Common myeloid progenitor, CD34-positive (primary cell): ENCODE data around the gene RASSF8. TPM values are rescaled to one million over a fixed set of nuclear protein-coding genes. Genes with fewer than 3 reads are reported as not detected.

Experiments used
- CTCF ChIA-PET: fragments of 350-600 bp; sonication (Branson Sonifier 250); formaldehyde crosslinking; loops from one replicate; lab custom pipeline; 2021; ENCODE audit warnings: antibody characterized with exemption; lab: Charles Lee
- POLR2A ChIA-PET: fragments of 350-600 bp; sonication (Branson Sonifier 250); formaldehyde crosslinking; loops from one replicate; lab custom pipeline; 2021; ENCODE audit warnings: antibody characterized with exemption; lab: Charles Lee
- DNase-seq, 3 donors: peaks; one replicate each; pipeline versions ENCODE4 v3.0.0 to v3.0.0-alpha.2; 2013
- H3K27ac ChIP-seq, 2 experiments: 1 replicate in 1 of 2; 2 replicates in 1 of 2; pipeline ENCODE4 v1.7.0; 2013; ENCODE audit warnings: inconsistent platforms in 2 of 2, low read length in 2 of 2, mild to moderate bottlenecking in 2 of 2, low read depth in 1 of 2, moderate library complexity in 1 of 2; ENCODE audit not compliant: severe bottlenecking in 2 of 2, insufficient read depth in 1 of 2, poor library complexity in 1 of 2
- H3K27me3 ChIP-seq, 5 experiments: replicated peaks in 2 of 5; 1 replicate in 3 of 5; 2 replicates in 2 of 5; pipeline versions ENCODE4 v1.6.1 to v1.7.0; 2013; ENCODE audit warnings: low read length in 4 of 5, mild to moderate bottlenecking in 2 of 5, moderate library complexity in 2 of 5, inconsistent platforms in 1 of 5; ENCODE audit not compliant: insufficient read depth in 5 of 5, control insufficient read depth in 4 of 5
- H3K36me3 ChIP-seq, 4 experiments: 1 replicate in 2 of 4; 2 replicates in 2 of 4; pipeline versions ENCODE4 v1.6.1 to v1.7.0; 2013; ENCODE audit warnings: low read length in 3 of 4, control low read depth in 1 of 4, mild to moderate bottlenecking in 1 of 4; ENCODE audit not compliant: control insufficient read depth in 4 of 4, insufficient read depth in 4 of 4
- H3K4me1 ChIP-seq, 4 experiments: 1 replicate in 3 of 4; 2 replicates in 1 of 4; pipeline versions ENCODE4 v1.6.1 to v1.7.1; 2013; ENCODE audit warnings: low read length in 3 of 4, mild to moderate bottlenecking in 3 of 4, control low read depth in 1 of 4, inconsistent platforms in 1 of 4, moderate library complexity in 1 of 4; ENCODE audit not compliant: control insufficient read depth in 4 of 4, insufficient read depth in 4 of 4; ENCODE audit errors: control extremely low read depth in 1 of 4
- H3K4me3 ChIP-seq, 7 experiments: 1 replicate in 4 of 7; 2 replicates in 3 of 7; pipeline versions ENCODE4 v1.5.1 to v1.7.0; 2013; ENCODE audit warnings: mild to moderate bottlenecking in 7 of 7, low read length in 6 of 7, moderate library complexity in 6 of 7, inconsistent platforms in 2 of 7, low read depth in 2 of 7, control low read depth in 1 of 7; ENCODE audit not compliant: insufficient read depth in 4 of 7, control insufficient read depth in 1 of 7; ENCODE audit errors: extremely low read depth in 1 of 7
- H3K9me3 ChIP-seq, 5 experiments: 1 replicate in 4 of 5; 2 replicates in 1 of 5; pipeline versions ENCODE4 v1.6.1 to v1.7.1; 2013; ENCODE audit warnings: low read length in 4 of 5, mild to moderate bottlenecking in 2 of 5, inconsistent platforms in 1 of 5, low read depth in 1 of 5, moderate library complexity in 1 of 5; ENCODE audit not compliant: control insufficient read depth in 4 of 5, insufficient read depth in 2 of 5; ENCODE audit errors: control extremely low read depth in 1 of 5
- WGBS: methylation state at CpG from one replicate; pipeline ENCODE4 v1.1.5; 2013; ENCODE audit not compliant: insufficient coverage; 5-methylcytosine and 5-hydroxymethylcytosine counted together
- polyA plus RNA-seq: library from polyadenylated mRNA; unstranded; fragments of 120-200 nt; gene quantifications from one replicate; pipeline ENCODE4 v1.2.1, GENCODE V29; 2013

The RASSF8 gene
- polyA plus RNA-seq: 5.8 TPM

GRCh38 chr12:25958428-25959070, at the start of gene RASSF8:
Gene RASSF8 (plus strand): TSS chr12:25958682. CDS start chr12:26055344, 96,662 bp downstream.
- H3K27ac ChIP-seq: no peak within 1 kb of the TSS
- H3K4me1 ChIP-seq: peaks cover 14 to 25% (median 22%) of the 10 kb centered on the region in 4 experiments
- peak within 1 kb of the TSS; percentile 70 to 90 (median 82) for H3K4me3 ChIP-seq
- H3K27me3 ChIP-seq: peaks cover 0 to 2% (median 0%) of the 10 kb centered on the region in 5 experiments
- H3K36me3 ChIP-seq: peaks cover 0 to under 1% (median 0%) of the 10 kb centered on the region in 4 experiments
- peak; percentile 54 to 83 (median 68) for DNase-seq
- 0% methylated on average over 98 of the region's 113 CpGs for WGBS
- ChIA-PET CTCF (interaction anchor here (1.2 to 1.6 kb wide), 4 partner anchors 9 to 522 kb away, joined by 3 to 6 read pairs (median 4); no protein-coding TSS in a partner anchor), POLR2A (no interaction called here)
- H3K9me3 ChIP-seq: no peaks in the 10 kb centered on the region

GRCh38 chr12:25914551-25914950, 43.9 kb upstream of the RASSF8 start:
- peaks cover 0 to 2% (median 0%) of the 10 kb centered on the region in 5 experiments for H3K9me3 ChIP-seq
- no peaks in the 10 kb centered on the region for H3K36me3 ChIP-seq
- no peaks in the 10 kb centered on the region for H3K27me3 ChIP-seq
- H3K4me3 ChIP-seq: no peak overlapping the region
- POLR2A ChIA-PET: no interaction called here
- H3K4me1 ChIP-seq: no peaks in the 10 kb centered on the region
- no peak for DNase-seq
- CTCF ChIA-PET: interaction anchor here (0.7 kb wide), 1 partner anchor 140 kb away, joined by 3 read pairs; no protein-coding TSS in a partner anchor
- WGBS: no CpG with 5 or more reads among the region's 2 CpGs
- H3K27ac ChIP-seq: no peak overlapping the region

GRCh38 chr12:25924491-25925001, 33.9 kb upstream of the RASSF8 start:
- Histone ChIP-seq H3K4me1 (peaks cover 0 to 5% (median 2%) of the 10 kb centered on the region in 4 experiments), H3K27ac (no peak overlapping the region), H3K27me3 (no peaks in the 10 kb centered on the region), H3K9me3 (no peaks in the 10 kb centered on the region), H3K4me3 (no peak overlapping the region), H3K36me3 (no peaks in the 10 kb centered on the region)
- CTCF ChIA-PET: no interaction called here
- POLR2A ChIA-PET: no interaction called here
- DNase-seq: peak in 2 of 3 donors; percentile 12 to 29
- WGBS: 51% methylated on average over 4 of the region's 7 CpGs

- POLR2A ChIA-PET: no interaction called here
- 95% methylated on average over 5 of the region's 7 CpGs for WGBS
- Histone ChIP-seq H3K36me3 (no peaks in the 10 kb centered on the region), H3K27ac (no peak overlapping the region), H3K4me3 (no peak overlapping the region), H3K4me1 (peaks cover 0 to 5% (median 2%) of the 10 kb centered on the region in 4 experiments), H3K27me3 (no peaks in the 10 kb centered on the region), H3K9me3 (no peaks in the 10 kb centered on the region)
- DNase-seq: no peak
- CTCF ChIA-PET: no interaction called here
Measured at GRCh38 chr12:25925064-25925463, 33.4 kb upstream of the RASSF8 start.

GRCh38 chr12:25926536-25926935, 31.9 kb upstream of the RASSF8 start:
- Histone ChIP-seq H3K36me3 (no peaks in the 10 kb centered on the region), H3K4me1 (peaks cover 0 to 5% (median 2%) of the 10 kb centered on the region in 4 experiments), H3K27me3 (no peaks in the 10 kb centered on the region), H3K4me3 (no peak overlapping the region), H3K27ac (no peak overlapping the region), H3K9me3 (no peaks in the 10 kb centered on the region)
- CTCF ChIA-PET: no interaction called here
- POLR2A ChIA-PET: no interaction called here
- DNase-seq: peak in 2 of 3 donors; percentile 22 to 40
- 56% methylated on average over 1 of the region's 5 CpGs for WGBS

GRCh38 chr12:25929142-25929541, 29.3 kb upstream of the RASSF8 start:
- ChIA-PET CTCF (interaction anchor here (1.5 kb wide), 1 partner anchor 14 kb away, joined by 3 read pairs; no protein-coding TSS in a partner anchor), POLR2A (no interaction called here)
- Histone ChIP-seq H3K27me3 (no peaks in the 10 kb centered on the region), H3K4me3 (no peak overlapping the region), H3K27ac (no peak overlapping the region), H3K36me3 (no peaks in the 10 kb centered on the region), H3K4me1 (peaks cover 0 to 5% (median 2%) of the 10 kb centered on the region in 4 experiments), H3K9me3 (no peaks in the 10 kb centered on the region)
- DNase-seq: no peak
- 88% methylated on average over 1 of the region's 1 CpG for WGBS

- Histone ChIP-seq H3K9me3 (no peaks in the 10 kb centered on the region), H3K27me3 (no peaks in the 10 kb centered on the region), H3K4me1 (no peaks in the 10 kb centered on the region), H3K4me3 (no peak overlapping the region), H3K27ac (no peak overlapping the region), H3K36me3 (no peaks in the 10 kb centered on the region)
- POLR2A ChIA-PET: no interaction called here
- no peak for DNase-seq
- CTCF ChIA-PET: no interaction called here
- 92% methylated on average over 2 of the region's 4 CpGs for WGBS
Measured at GRCh38 chr12:25932971-25933370, 25.5 kb upstream of the RASSF8 start.
